Stimulated activated CD4-positive, alpha-beta T cell treated with anti-CD3 and anti-CD28 coated beads, Interleukin-4, amount 100 ng/mL, for 24 hours (primary cell): ENCODE results near the gene LIX1L.
A peak's percentile ranks its signal among the peaks of the same experiment; 100 is the strongest.

Experiments used
- DNase-seq: peaks from one replicate; pipeline ENCODE4 v3.0.0-alpha.2; 2020

Gene LIX1L

DNA sequence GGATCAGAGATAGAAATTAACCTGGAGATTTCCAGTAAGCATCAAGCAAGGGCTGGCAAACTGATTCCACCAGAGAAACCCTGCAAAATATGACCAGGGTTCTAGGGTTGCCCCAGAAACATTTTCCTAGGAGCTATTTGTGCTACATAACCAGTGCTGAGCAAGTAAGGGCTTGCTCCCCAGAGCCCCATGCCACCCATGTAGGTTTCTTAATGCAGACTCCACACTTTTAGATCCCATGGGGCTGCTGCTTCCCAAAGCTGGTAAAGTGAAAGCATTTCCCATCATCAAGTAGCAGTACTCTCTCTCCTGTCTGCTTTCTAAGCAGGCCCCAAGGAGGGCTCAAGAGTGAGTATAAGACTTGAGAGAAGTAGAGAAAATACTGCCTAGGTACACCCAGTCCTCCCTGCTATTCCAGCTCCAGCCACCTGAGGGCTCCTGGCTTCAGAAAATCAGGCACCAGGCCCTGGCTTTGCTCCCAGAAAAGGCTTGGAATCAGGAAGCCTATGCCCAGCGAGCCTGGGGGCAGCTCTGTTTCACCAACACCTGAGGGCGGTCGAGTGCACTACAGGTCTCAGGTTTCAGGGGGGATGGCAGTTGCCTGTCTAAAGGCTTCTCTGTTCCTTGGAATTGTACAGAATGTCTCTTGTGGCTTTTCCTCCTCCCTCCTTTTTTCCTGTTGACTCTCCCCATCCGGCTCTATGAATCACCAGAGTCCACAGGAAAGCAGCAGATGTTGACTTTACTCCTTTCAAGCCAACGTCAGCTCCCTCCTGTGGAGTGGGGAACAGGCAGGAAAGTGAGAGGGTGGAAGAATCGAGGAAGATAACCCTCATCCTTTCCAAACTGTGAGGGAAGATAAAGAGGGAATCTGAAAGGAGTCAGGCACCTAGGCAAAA is 66.0 kb downstream of the LIX1L start:
- peak; percentile 59 for DNase-seq

DNA sequence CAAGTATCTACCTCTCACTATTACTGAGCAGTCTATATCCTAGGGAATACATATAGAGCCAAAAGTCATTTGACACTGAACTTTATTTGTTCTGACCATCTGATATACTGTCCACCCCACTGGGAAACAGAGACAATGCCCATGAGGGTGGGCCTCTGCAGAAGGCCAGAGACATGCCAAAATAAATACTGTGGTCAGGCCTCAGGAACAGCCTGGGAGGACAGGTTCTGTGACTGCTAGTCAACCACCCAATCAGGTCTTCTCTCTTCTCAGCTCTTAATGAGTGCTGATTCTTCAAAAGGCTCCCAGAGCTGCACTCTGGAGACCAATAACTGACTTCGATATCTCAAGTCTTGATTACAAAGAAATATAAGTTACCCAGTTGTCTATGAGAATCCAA is 66.7 kb downstream of the LIX1L start:
- DNase-seq: no peak

DNA sequence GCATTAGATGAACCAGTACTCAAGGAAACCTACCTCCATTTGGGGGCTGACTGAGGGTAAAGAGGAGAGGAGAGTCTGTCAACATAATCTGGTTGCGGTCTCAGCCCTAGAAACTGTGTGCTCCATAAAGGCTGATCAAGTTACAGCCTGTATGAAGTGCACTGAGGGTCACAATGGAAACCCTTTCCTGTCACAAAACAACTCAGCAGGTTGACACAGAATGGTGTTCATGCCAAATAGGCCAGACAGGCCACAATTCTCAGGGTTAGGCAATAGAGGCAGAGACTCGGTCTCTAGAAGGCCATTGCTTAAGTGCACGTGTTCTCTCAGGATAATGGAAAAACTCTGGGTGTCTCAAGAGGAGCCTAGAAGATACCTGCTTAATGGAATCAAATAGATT is 68.1 kb downstream of the LIX1L start:
- no peak for DNase-seq

DNA sequence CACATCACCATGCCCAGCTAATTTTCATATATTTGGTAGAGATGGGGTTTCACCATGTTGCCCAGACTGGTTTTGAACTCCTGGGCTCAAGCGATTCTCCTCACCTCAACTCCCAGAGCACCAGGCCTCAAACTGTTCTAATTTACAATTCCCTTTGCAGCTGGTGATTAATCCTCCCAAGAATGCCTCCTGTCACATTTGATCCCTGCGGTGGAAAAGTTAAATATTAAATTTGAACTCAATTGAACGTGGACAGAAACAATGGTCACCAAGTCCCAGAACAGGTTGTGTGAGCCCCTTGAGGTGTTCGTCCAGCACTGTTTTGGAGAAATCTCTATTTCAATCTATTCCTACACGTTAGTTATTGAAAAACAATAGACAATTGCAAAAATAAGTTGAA is 70.2 kb downstream of the LIX1L start:
- no peak for DNase-seq

DNA sequence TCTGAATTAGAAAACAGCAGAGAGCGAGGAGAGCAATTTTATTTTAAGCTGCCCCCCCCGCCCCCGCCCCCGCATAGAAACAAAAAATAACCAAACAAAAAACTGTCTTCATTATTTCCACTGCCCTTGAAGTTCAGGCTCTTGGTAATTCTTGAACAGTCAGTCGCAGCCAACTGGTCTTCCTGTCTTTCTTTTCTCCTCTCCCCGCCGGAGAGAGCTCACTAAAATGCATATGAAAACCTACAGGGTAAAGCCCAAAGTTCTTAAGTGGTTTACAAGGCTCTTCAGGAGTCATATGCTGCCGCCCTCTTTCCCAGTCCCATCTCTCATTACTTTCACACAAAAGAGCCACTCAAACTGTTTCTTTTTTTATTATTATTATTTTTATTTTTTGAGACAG is 71.0 kb downstream of the LIX1L start:
- no peak for DNase-seq

DNA sequence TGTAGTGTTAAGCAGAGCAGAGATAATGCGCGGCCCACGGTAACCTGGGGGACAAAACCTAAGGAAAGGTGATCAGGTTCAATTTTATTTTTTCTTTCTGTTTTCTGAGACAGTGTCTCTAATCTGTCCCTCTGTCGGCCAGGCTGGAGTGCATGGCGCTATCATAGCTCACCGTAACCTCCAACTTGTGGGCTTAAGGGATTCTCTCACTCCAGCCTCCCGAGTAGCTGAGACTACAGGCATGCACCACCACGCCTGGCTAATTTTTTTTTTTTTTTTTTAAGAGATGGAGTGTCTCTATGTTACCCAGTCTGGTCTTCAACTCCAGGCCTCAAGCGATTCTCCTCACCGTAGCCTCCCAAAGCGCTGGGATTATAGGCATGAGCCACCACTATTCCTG is 71.4 kb downstream of the LIX1L start:
- no peak for DNase-seq

DNA sequence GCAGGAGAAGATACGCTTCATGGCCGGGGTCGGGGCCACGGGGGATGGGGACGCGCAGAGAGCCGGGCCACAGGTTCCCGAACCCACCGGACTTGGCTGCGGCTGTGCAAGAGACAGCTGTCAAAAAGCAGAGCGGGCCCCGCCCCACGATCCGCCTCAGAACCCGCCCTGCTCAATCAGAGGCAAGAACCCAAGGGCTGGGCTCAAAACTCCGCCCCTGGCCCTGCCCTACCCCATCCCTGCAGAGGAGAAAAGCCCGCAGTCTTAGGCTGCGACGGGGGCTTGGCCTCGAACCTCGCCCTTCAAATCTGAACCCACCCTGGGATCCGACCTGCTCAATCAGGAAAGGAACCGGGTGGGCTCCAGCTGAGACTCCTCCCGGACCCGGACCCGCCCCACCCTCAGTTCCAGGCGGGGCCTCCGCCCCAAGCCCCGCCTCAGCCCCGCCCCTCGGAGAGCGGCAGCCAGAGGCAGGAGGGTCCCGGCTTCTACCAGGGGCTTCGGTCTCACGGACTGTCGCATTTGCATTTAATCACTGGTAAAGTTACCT is 72.0 kb downstream of the LIX1L start, which contains the start of gene ANKRD35:
Gene ANKRD35, minus strand, starts transcription at position 129 of the 550 bp plus-strand sequence. Its CDS starts 108 bp downstream, at position 21.
- peak; percentile 89 for DNase-seq

DNA sequence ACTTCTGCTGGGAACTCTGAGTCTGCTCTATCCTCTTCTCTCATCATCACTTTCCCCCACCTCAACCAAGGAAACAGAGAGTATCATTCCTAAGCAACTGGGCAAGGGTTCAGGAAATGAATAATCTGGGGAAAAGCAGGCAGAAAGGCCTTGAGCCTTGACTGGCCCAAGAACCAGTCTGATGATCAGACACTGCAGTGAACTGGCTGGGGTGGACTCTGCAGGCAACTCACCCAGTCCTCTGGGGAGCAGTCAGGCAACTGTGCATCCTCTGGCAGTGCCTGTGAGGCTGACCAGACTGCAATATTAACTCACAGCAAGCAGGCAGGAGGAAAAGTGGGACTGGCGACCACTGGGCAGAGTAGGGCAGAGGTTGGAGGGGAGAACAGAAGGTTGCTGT is 73.1 kb downstream of the LIX1L start:
- no peak for DNase-seq
